Osteocyte (in vitro differentiated cells): Measurements from ENCODE around the gene CDC73. TPM values are rescaled to one million over a fixed set of nuclear protein-coding genes. Genes with fewer than 3 reads are reported as not detected.

Experiments used
- DNase-seq: peaks from one replicate; pipeline ENCODE4 v3.0.0; 2021; ENCODE audit warnings: mixed read lengths; ENCODE audit not compliant: unreplicated experiment; ENCODE audit errors: extremely low spot score
- H3K27ac Mint-ChIP-seq: one replicate; pipeline ENCODE4 v1.8.0; 2021; ENCODE audit warnings: mild to moderate bottlenecking, mixed read lengths; ENCODE audit not compliant: unreplicated experiment
- H3K27me3 Mint-ChIP-seq: one replicate; pipeline ENCODE4 v1.8.0; 2021; ENCODE audit warnings: mixed read lengths; ENCODE audit not compliant: unreplicated experiment
- H3K36me3 Mint-ChIP-seq: one replicate; pipeline ENCODE4 v1.8.0; 2021; ENCODE audit warnings: mixed read lengths; ENCODE audit not compliant: unreplicated experiment
- H3K4me1 Mint-ChIP-seq: one replicate; pipeline ENCODE4 v1.8.0; 2021; ENCODE audit warnings: mixed read lengths; ENCODE audit not compliant: unreplicated experiment
- H3K4me3 Mint-ChIP-seq: one replicate; pipeline ENCODE4 v1.8.0; 2021; ENCODE audit warnings: mild to moderate bottlenecking, moderate library complexity, mixed read lengths; ENCODE audit not compliant: unreplicated experiment
- H3K9me3 Mint-ChIP-seq: one replicate; pipeline ENCODE4 v1.8.0; 2021; ENCODE audit warnings: mixed read lengths; ENCODE audit not compliant: unreplicated experiment
- total RNA-seq: library from RNA; stranded (reverse); gene quantifications from 2 replicates; pipeline ENCODE4 v1.2.1, GENCODE V29; 2021
- TF ChIP-seq, protein P1 (sequence below): fragments of 200-600 bp; sonication (generic); IDR thresholded peaks from 2 replicates; pipeline ENCODE4 v1.5.0; 2021; ENCODE audit warnings: antibody characterized with exemption, mild to moderate bottlenecking, moderate library complexity

Gene CDC73
- total RNA-seq, 1 donor from 2014 or later, result 73.3 TPM

- H3K36me3 Mint-ChIP-seq, result peaks cover 27% of the 10 kb centered on the region
- TF ChIP-seq, protein P1, sequence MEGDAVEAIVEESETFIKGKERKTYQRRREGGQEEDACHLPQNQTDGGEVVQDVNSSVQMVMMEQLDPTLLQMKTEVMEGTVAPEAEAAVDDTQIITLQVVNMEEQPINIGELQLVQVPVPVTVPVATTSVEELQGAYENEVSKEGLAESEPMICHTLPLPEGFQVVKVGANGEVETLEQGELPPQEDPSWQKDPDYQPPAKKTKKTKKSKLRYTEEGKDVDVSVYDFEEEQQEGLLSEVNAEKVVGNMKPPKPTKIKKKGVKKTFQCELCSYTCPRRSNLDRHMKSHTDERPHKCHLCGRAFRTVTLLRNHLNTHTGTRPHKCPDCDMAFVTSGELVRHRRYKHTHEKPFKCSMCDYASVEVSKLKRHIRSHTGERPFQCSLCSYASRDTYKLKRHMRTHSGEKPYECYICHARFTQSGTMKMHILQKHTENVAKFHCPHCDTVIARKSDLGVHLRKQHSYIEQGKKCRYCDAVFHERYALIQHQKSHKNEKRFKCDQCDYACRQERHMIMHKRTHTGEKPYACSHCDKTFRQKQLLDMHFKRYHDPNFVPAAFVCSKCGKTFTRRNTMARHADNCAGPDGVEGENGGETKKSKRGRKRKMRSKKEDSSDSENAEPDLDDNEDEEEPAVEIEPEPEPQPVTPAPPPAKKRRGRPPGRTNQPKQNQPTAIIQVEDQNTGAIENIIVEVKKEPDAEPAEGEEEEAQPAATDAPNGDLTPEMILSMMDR, result no peak
- H3K4me1 Mint-ChIP-seq, result peaks cover 28% of the 10 kb centered on the region
- no peak for DNase-seq
- no peaks in the 10 kb centered on the region for H3K9me3 Mint-ChIP-seq
- peak overlapping the region; percentile 58 for H3K27ac Mint-ChIP-seq
- no peaks in the 10 kb centered on the region for H3K27me3 Mint-ChIP-seq
- H3K4me3 Mint-ChIP-seq, result no peak overlapping the region
These were observed 54.3 kb downstream of the CDC73 start for GRCh38 chr1:193176113-193176512.

DNA sequence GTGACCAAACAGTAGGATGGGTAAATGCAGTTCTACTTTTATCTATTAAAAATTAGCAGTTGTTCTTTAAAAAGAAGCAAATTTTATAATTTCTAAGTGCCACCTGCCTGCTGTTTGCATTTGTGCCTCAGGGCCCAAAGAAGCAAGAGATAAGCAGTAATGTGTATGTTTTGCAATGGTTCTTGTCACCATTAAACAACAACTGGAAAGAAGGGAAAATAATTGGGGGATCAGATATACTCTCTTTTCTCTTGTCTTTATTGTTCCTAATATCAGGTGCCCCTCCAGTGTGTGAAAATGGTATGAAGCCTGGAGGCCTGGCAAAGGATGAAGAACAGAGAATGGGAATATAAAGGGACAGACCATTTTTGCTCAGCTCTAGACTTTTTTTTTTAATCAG is 55.0 kb downstream of the CDC73 start:
- Mint-ChIP-seq H3K9me3 (no peaks in the 10 kb centered on the region), H3K27ac (no peak overlapping the region), H3K4me3 (no peak overlapping the region), H3K36me3 (peaks cover 29% of the 10 kb centered on the region), H3K4me1 (peaks cover 35% of the 10 kb centered on the region), H3K27me3 (no peaks in the 10 kb centered on the region)
- TF ChIP-seq, protein P1, result no peak
- DNase-seq, result no peak

DNA sequence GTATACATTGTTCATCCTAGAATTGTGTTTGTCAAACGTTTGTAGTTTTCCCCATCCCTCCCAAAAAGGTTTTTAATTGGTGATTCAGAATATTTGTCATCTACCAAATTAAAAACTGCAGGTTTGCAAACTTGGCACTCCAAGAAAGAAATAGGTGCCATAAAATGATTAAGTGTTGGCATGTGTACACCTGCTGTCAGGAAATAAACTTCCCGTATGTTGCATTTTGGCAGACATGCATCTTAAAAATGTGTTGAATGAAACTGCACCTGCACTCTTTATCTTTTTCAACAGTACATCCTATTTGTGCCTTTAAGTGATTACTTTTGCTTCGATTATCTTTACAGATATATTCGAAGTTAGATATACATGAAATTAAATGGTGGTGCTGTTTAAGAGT is 57.3 kb downstream of the CDC73 start:
- peaks cover 44% of the 10 kb centered on the region for H3K4me1 Mint-ChIP-seq
- TF ChIP-seq, protein P1, result no peak
- peaks cover 24% of the 10 kb centered on the region for H3K36me3 Mint-ChIP-seq
- no peak overlapping the region for H3K27ac Mint-ChIP-seq
- no peak for DNase-seq
- no peaks in the 10 kb centered on the region for H3K9me3 Mint-ChIP-seq
- no peaks in the 10 kb centered on the region for H3K27me3 Mint-ChIP-seq
- H3K4me3 Mint-ChIP-seq, result no peak overlapping the region

GRCh38 chr1:193181536-193181935 is 59.7 kb downstream of the CDC73 start:
- Mint-ChIP-seq H3K4me3 (peak overlapping the region; percentile 49), H3K4me1 (peaks cover 51% of the 10 kb centered on the region)
- TF ChIP-seq, protein P1, result no peak

DNA sequence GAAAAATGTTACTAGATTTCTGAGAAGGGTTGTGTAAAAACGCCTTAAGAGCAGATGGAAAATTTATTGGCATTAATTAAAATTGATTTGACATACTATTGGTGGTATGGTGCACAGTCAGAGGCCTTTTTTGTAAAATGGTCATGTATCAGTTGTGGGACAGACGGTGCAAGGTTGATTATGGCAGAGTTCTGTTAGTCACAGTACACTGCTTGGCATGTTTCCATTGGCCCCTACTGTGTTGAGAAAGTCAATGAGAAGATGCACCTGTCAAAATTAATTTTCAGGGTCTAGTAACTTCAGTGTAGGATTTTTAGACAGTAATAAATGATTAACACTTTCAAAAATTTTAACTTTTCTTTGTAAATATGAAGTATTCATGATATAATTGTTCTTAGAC is 60.2 kb downstream of the CDC73 start:
- Mint-ChIP-seq H3K27ac (peak overlapping the region; percentile 60), H3K4me1 (peaks cover 53% of the 10 kb centered on the region), H3K9me3 (no peaks in the 10 kb centered on the region), H3K27me3 (no peaks in the 10 kb centered on the region), H3K4me3 (peak overlapping the region; percentile 49), H3K36me3 (peaks cover 17% of the 10 kb centered on the region)
- no peak for DNase-seq
- TF ChIP-seq, protein P1, result no peak

More at GRCh38 chr1:193181536-193181935, 59.7 kb downstream of the CDC73 start:
- Mint-ChIP-seq H3K27ac (peak overlapping the region; percentile 77), H3K27me3 (no peaks in the 10 kb centered on the region), H3K9me3 (no peaks in the 10 kb centered on the region), H3K36me3 (peaks cover 20% of the 10 kb centered on the region)
- DNase-seq, result no peak
